H4 (cell line): ENCODE measurements around the gene FCHO1. TPM values are rescaled to one million over a fixed set of nuclear protein-coding genes. Genes with fewer than 3 reads are reported as not detected.

Experiments used
- DNase-seq: peaks from one replicate; pipeline ENCODE4 v3.0.0-alpha.2; 2015; ENCODE audit warnings: low spot score
- total RNA-seq: library from RNA; depleted of rRNA; stranded (reverse); fragments of >200 nt; shearing (Covaris generic); gene quantifications from 2 replicates; pipeline ENCODE4 v1.2.3, GENCODE V29; 2014; rRNA removed

Gene FCHO1, protein sequence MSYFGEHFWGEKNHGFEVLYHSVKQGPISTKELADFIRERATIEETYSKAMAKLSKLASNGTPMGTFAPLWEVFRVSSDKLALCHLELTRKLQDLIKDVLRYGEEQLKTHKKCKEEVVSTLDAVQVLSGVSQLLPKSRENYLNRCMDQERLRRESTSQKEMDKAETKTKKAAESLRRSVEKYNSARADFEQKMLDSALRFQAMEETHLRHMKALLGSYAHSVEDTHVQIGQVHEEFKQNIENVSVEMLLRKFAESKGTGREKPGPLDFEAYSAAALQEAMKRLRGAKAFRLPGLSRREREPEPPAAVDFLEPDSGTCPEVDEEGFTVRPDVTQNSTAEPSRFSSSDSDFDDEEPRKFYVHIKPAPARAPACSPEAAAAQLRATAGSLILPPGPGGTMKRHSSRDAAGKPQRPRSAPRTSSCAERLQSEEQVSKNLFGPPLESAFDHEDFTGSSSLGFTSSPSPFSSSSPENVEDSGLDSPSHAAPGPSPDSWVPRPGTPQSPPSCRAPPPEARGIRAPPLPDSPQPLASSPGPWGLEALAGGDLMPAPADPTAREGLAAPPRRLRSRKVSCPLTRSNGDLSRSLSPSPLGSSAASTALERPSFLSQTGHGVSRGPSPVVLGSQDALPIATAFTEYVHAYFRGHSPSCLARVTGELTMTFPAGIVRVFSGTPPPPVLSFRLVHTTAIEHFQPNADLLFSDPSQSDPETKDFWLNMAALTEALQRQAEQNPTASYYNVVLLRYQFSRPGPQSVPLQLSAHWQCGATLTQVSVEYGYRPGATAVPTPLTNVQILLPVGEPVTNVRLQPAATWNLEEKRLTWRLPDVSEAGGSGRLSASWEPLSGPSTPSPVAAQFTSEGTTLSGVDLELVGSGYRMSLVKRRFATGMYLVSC
- total RNA-seq = 0.58 TPM in 1 of 2 replicates, not detected in the other

DNA sequence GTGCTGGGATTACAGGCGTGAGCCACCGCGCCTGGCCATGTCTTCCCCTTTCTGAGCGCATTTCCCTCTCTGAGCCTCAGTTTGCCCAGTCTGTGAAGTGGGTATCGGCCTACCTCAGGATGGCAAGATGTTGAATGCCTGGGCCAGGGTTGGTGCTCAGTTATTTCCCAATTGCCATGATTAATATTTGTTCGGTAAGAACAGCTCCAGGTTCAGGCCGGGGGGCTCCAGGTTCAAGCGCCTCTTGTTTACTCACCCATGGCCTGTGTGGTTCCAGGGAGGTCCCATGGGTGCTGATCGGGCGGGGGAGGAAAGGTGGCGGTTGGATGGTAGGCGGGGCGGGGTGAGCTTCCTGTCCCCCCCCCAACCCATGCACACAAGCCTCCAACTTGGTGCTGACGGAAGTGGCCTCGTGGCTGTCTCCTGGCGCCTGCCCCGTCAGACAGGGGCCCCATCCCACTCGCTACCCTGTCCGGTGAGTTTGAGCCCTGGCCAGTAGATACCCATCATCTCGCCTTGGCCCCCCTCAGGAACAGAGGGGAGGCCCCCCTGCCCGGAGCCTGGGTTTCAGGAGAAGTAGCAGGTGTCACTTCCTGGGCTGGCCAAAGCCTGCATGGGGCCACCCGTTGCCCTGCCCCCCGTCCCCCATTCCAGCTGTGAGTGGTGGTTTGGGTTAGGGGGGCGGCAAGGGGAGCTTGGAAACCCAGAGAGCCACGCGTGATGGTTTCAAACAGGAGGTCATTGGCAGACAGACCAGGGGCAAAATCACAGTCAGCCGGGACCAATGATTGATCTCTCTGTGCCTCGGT, at the start of gene FCHO1:
Gene FCHO1 (plus strand): TSS at position 375 of the 809 bp plus-strand sequence. CDS start 3,688 bp downstream, outside the sequence.
- no peak for DNase-seq

DNA sequence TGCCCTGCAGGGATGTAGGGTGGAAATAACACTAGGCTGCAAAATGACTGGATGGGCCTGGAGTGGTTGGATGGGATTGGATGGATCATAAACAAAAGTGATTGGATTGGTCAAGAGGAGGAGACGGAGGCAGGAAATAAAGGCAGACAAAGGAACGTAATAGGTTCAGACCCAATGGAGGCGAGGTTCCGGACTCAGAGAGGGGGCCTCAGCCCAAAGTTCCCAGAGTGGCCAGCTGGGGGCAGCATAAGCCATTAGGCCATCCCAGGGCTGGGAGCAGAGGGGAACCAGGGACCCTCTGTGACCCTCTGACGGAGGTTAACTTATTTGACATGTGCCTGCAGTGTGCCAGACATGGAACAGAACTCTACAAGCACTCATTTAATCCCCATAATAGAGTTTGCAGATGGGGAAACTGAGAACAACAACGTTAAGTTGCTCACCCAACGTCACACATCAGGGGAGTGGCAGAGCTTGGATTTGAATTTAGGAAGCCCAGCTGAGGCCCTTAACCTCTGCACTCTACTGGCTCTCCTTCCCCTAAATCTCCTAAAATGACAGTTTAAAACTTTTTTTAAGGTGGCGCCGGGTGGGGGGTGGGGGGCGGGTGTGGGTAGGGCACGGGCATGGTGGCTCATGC, 47.3 kb upstream of the FCHO1 start:
- no peak for DNase-seq

DNA sequence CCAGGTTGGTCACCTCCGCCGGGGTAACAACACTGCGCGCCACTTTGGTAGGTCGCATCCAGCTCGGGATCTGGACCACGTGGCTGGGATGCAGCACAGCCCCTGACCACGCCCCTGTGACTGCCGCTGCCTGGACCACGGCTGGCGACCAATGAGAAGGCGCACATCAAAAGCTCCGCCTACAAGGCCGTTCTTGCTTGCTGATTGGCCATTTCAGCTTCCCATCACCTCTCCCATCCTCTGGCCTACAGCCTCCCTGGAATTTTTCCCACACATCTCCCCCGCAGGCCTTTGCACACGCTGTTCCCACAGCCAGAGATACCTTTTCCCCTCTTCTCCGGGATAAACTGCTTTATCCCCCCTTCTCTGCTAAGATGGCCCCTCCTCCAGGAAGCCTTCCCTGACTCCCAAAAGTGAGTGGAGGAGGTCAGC, 44.5 kb upstream of the FCHO1 start:
- DNase-seq = no peak

DNA sequence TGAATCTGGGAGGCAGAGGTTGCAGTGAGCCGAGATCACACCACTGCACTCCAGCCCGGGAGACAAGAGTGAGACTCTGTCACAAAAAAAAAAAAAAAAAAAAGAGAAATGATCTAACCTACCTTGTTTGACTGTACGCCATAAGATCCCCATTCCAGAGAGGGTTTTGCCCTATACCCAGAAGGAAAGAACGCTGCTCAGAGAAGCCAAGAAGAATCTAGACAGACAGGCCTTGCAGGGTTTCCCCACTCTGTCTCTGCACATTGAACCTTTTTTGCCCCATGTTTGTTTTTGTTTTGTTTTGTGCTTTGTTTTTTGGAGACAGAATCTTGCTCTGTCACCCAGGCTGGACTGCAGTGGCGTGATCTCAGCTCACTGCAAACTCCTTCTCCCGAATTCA, 39.4 kb upstream of the FCHO1 start:
- no peak for DNase-seq

DNA sequence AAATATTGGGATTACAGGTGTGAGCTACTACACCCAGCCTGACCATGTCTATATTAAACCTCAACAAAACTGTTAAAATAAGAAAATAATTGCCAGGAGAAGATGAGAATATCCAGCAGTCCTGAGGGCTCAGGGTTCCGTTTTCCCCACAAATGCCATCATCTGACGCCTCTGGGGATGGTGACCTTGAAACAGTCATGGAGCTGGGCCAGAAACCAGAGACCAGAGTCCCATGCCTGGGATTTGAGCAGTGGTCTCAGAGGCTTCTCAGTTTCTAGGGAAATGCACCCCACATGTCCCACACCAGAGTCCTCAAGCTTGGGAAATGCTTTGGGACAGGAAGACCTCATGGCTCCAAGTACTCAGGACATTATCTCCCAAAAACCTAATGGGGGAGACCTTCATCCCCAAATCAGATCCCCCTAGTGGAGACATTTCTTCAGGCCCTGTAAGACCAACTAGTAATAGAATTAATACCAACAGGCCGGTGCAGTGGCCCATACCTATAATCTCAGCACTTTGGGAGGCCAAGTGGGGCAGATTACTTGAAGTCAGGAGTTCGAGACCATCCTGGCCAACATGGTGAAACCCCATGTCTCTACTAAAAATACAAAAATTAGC, 34.9 kb upstream of the FCHO1 start:
- DNase-seq = no peak

DNA sequence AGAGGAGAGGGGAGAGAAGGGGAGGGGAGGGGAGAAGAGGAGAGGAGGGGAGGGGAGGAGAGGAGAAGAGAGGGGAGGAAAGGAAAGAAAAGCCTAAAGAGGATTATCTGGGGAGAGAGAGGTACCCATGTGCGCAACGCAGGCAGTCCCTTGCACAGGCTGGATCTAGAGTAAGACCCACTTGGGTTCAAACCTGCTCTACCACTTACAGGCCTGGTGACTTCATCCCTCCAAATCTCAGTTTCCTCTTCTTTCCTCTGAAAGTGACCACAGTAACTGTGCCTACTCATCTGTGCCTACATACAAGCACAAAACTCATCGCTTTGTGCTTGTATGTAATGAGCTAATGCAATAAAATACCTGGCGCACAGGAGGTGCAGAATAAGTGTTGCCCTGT, 32.7 kb upstream of the FCHO1 start:
- no peak for DNase-seq

DNA sequence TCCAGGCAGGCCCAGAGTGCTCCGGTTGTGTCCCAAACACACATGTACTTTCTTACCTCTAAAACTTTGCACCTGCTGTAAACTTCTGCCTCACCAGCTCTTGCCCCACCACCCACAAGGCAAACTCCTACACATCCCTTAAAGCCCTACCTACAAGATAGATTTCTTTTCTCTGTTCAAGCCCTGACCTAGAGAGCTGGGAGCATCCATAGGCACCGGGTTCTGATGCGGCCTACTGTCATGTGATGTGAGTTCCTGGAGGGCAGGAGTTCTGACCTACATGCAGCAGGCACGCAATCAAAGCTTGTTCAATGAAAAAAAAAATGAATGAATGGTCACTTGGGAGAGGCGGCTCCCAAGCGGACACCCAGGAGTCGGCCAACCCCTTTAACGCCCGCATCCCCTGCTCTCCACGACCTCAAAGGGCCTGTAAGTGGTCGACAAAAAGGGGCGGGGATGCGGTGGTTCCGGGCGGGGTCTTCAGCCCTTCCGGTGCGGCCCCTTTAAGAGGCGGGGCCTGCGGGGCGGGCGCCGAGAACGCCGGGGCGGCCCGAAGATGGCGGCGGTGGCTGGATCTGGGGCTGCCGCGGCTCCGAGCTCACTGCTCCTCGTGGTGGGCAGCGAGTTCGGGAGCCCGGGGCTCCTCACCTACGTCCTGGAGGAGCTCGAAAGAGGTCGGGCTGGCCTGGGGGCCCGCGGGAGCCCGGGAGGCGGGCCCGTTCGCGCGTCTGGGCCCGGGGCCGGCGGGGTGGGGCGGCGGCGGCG, 32.1 kb upstream of the FCHO1 start, which contains the start of gene MAP1S:
Gene MAP1S (plus strand): TSS at position 534 of the 765 bp plus-strand sequence. CDS start 23 bp downstream, at position 557.
- peak; percentile 43 for DNase-seq

DNA sequence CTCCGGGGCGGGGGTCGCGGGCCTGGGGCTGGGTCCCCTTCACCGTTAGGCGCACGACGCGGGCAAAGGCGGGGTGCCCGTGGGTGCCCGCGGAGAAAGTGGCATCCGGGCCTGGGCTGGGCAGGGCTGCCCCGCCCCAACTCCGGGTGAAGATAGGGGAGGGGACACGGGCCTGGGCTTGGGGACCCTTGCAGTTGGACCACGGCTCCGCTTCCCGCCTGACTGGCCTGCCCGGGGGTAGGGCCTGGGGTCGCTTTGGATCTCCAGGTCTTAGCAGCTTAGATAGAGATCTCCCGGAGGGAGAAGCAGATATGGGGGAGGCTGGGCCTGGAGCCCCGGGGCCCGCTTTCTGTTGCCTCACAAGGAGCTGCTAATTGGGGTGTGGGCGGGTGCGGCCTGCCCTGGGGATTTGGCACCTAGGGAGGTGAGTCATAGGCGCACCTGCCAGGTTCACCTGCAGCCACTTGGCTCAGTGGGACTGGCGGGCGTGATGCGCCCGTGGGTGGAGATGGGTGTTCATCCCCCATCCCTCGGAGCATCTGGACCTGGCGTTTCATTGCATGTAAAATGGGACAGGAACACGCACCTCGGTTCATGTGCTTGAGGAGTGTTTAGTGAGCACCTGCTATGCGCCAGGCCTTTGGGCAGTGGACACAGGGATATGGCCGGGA, 31.4 kb upstream of the FCHO1 start:
- DNase-seq = no peak

DNA sequence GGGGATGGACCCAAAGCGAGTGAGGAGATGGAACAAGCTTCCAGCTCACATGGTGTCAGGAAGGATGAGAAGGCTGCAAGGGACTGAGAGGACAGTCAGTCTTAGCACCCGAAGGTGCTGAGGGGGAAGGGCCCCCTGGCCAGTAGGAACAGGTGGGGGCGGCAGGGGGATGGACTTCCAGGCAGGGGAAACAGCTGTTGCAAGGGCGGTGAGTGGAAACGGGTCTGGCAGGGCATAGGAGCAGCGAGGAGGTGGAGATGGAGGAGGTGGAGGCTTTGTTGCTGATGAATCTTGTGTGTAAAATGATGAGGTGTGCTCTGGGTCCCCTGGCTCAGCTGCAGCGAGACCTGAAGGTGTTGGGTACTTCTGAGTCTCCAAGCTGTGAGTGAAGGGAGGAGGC, 30.8 kb upstream of the FCHO1 start:
- no peak for DNase-seq

DNA sequence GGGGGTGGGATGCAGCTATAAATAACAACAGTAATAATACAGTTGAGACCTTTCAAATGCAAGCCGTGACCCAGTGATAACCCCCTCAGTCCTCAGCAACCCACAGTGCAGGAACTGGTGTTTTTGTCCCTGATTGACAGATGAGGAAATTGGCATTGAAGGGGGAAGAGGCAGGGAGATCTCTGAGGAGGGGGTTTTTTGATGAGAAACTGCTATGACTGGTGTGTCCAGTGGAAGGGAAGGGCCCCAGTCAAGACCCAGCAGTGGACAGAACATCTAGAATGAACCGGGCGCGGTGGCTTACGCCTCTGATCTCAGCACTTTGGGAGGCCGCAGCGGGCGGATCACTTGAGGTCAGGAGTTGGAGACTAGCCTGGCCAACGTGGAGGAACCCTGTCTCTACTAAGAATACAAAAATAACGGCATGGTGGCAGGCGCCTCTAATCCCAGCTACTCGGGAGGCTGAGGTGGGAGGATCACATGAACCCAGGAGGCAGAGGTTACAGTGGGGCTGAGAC, 30.1 kb upstream of the FCHO1 start:
- no peak for DNase-seq

DNA sequence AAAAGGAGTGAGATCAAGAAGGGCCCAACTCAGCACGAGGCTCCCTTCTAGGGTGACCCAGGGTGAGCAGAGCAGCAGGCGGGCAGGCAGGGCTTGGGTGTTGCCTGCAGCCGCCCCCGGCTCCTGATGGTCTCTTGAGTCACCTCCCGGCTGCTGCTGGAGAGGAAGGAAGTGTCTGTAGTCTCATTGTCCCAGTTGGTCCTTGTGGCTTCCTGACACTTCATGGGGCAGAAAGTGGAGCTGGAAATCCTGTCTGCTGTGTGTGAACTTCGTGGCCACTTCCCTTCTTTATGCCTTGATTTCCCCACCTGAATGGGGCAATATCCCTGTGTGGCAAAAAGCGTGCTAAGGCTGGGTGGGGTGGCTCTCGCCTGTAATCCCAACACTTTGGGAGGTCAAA, 29.5 kb upstream of the FCHO1 start:
- DNase-seq = no peak

DNA sequence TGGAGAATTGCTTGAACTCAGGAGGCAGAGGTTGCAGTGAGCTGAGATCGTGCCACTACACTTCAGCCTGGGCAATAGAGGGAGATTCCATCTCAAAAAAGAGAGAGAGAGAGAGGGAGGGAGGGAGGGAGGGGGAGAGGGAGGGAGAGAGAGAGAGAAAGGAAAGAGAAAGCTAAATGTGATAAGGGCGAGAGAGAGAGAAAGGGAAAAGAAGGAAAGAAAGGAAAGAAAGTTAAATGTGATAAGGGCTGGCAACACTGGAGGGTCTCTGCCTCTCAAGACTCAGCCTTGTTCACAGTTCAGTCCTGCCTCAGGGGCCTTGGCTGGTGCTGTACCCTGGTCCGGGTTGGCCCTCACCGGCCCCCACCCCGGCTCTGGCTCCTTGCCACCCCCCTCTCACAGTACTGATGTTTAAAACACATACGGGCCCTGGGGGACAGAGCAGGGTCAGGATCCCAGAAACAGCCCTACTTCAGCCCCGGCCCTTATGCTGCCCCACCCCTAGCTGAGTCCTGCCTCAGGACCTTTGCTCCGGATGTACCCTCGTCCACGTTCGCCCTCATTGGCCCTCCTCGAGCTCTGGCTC, 28.5 kb upstream of the FCHO1 start:
- no peak for DNase-seq

DNA sequence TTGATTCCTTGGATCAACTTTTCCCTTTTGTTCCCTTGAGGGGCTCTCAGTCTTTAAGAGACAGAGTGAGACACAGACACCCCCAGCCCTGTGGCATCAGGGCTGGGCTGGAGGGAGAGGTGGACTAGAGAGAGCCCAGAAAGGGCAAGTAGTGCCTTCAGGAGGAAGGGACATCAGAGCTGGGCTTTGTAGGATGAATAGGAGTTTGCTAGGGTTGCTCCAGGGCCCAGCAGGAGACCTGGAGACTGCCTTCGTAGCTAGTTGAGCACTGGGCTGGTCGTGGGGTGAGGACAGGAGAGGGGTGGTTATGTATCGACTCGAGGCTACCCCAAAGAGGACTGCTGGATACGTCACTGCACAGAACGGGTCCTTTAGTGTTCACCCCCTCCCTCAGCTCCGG, 26.6 kb upstream of the FCHO1 start:
- no peak for DNase-seq

DNA sequence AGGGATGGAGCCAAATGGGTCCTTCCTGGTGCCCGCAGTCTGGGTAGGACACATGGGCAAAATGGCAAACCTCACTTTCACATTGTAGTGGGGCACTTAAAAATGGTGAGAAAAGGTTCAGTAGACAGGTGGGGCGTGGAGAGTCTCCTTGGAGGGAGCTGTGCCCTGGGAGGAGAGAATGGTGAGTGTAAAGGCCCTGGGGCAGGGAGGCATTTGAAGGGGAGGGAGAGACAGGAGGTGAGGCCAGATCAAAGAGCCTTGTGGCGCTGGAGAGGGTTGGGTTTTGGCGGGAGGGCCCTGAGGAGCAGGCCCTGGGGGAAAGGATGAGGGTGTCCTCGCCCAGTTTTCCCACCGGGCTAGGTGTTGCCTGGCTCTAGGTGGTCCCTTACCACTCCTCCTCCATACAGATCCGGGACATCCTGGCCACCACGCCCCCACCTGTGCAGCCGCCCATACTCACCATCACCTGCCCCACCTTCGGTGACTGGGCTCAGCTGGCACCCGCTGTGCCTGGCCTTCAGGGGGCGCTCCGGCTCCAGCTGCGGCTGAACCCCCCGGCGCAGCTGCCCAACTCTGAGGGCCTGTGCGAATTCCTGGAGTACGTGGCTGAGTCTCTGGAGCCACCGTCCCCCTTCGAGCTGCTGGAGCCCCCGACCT, 25.7 kb upstream of the FCHO1 start:
- DNase-seq = no peak

DNA sequence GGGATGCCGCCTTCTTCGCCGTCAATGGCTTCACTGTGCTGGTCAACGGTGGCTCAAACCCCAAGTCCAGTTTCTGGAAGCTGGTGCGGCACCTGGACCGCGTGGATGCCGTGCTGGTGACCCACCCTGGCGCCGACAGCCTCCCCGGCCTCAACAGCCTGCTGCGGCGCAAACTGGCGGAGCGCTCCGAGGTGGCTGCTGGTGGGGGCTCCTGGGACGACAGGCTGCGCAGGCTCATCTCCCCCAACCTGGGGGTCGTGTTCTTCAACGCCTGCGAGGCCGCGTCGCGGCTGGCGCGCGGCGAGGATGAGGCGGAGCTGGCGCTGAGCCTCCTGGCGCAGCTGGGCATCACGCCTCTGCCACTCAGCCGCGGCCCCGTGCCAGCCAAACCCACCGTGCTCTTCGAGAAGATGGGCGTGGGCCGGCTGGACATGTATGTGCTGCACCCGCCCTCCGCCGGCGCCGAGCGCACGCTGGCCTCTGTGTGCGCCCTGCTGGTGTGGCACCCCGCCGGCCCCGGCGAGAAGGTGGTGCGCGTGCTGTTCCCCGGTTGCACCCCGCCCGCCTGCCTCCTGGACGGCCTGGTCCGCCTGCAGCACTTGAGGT, 25.0 kb upstream of the FCHO1 start:
- no peak for DNase-seq

DNA sequence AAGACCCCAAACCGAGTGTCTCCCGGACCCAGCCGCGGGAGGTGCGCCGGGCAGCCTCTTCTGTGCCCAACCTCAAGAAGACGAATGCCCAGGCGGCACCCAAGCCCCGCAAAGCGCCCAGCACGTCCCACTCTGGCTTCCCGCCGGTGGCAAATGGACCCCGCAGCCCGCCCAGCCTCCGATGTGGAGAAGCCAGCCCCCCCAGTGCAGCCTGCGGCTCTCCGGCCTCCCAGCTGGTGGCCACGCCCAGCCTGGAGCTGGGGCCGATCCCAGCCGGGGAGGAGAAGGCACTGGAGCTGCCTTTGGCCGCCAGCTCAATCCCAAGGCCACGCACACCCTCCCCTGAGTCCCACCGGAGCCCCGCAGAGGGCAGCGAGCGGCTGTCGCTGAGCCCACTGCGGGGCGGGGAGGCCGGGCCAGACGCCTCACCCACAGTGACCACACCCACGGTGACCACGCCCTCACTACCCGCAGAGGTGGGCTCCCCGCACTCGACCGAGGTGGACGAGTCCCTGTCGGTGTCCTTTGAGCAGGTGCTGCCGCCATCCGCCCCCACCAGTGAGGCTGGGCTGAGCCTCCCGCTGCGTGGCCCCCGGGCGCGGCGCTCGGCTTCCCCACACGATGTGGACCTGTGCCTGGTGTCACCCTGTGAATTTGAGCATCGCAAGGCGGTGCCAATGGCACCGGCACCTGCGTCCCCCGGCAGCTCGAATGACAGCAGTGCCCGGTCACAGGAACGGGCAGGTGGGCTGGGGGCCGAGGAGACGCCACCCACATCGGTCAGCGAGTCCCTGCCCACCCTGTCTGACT, 24.1 kb upstream of the FCHO1 start:
- no peak for DNase-seq

DNA sequence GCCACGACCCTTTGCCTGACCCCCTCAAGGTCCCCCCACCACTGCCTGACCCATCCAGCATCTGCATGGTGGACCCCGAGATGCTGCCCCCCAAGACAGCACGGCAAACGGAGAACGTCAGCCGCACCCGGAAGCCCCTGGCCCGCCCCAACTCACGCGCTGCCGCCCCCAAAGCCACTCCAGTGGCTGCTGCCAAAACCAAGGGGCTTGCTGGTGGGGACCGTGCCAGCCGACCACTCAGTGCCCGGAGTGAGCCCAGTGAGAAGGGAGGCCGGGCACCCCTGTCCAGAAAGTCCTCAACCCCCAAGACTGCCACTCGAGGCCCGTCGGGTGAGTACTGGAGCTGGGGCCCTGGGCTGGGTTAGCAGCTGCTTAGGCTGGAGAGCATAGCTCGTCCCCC, 23.4 kb upstream of the FCHO1 start:
- no peak for DNase-seq
